Ishikawa (cell line): ENCODE measurements around the gene SBNO2.

Experiments used
- CEBPB ChIP-seq: IDR thresholded peaks from 2 replicates; pipeline ENCODE4 v1.6.1; 2012
- FOXM1 ChIP-seq: IDR thresholded peaks from 2 replicates; pipeline ENCODE4 v1.6.1; 2012; ENCODE audit warnings: low read depth, borderline replicate concordance
- NFIC ChIP-seq: IDR thresholded peaks from 2 replicates; pipeline ENCODE4 v1.6.1; 2012
- RAD21 ChIP-seq: IDR thresholded peaks from 2 replicates; pipeline ENCODE4 v1.6.1; 2012; ENCODE audit warnings: low read depth
- TAF1 ChIP-seq: IDR thresholded peaks from 2 replicates; pipeline ENCODE4 v1.6.1; 2012; ENCODE audit warnings: low read depth, mild to moderate bottlenecking
- YY1 ChIP-seq: IDR thresholded peaks from 2 replicates; pipeline ENCODE4 v1.6.1; 2012; ENCODE audit warnings: low read depth
- TF ChIP-seq, protein P1 (sequence below): IDR thresholded peaks from 2 replicates; pipeline ENCODE4 v1.6.1; 2012

DNA sequence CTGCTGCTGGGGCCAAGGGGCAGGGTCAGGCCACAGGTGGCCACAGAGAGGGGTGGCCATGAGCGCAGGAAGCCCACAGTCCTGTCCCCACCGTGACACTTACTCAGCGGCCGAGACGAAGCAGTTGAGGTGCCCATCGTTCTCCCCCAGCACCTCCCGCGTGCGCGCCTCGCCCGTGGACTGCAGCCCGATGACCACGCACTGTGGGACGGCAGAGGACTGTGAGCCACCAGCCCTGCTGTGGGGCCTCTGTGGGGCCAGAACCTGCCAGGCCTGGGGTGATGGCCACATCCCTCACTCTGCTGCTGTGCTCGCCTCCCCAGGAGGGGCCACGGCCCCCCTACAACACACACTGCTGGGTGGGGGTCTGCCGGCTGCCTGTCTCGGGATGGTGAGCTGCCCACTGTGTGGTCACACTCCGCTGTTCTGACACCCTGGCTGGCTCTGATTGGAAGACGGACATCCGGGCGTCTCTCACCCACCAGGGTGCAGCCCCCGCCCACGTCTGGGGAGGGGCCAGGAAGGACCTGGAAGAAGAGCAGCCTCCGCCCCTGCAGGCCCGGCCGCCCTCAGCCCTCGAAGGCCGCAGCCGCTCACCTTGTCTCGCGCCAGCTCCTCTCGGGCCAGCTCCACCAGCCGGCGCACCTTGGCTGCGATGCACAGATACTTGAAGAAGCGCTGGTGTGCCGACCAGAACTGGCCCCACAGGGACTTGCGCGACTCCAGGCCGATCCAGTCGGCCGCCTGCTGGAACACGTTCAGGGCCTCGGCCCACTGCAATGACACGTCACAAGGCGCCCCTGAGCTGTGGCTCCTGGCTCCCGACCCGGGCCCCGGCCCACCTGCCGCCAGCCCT is 57.1 kb downstream of the SBNO2 start:
- TF ChIP-seq FOXM1 (no peak), CEBPB (no peak), YY1 (no peak), NFIC (no peak), TAF1 (no peak), RAD21 (no peak)
- TF ChIP-seq, protein P1, sequence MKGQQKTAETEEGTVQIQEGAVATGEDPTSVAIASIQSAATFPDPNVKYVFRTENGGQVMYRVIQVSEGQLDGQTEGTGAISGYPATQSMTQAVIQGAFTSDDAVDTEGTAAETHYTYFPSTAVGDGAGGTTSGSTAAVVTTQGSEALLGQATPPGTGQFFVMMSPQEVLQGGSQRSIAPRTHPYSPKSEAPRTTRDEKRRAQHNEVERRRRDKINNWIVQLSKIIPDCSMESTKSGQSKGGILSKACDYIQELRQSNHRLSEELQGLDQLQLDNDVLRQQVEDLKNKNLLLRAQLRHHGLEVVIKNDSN: no peak
